A549 treated with AZD2906 at 1 μM for 4 hours (cell line): Measurements from ENCODE around the gene NSUN7. TPM values are rescaled to one million over a fixed set of nuclear protein-coding genes. Genes with fewer than 3 reads are reported as not detected.

Source experiments
- total RNA-seq: library from RNA; stranded (reverse); fragments of 200-300 nt; extraction: Qiagen RNA extraction; gene quantifications from 5 replicates; pipeline ENCODE4 v1.2.3, GENCODE V29; 2022

NSUN7 gene
- total RNA-seq, result 0.20 to 0.40 TPM (median 0.26 TPM) in 5 replicates

GRCh38 chr4:40749717-40750460 lies at the start of gene NSUN7:
TSS of gene NSUN7 (plus strand) at chr4:40749955. CDS start at chr4:40750694, 739 bp downstream.

Other genes starting within 250 kb of the NSUN7 start
- gene RBM47, start 120.1 kb upstream of the NSUN7 start, total RNA-seq, result 24.1 to 31.9 TPM (median 29.2 TPM) in 5 replicates